ENCODE results near the gene PEX5L.

PEX5L gene

GRCh38 chr3:179955809-179956208, 80.9 kb downstream of the PEX5L start:
- peak overlapping the region in 9 of 11 experiments; percentile 1 to 68 (median 42); a peak in 13 of 22 replicates for H3K27ac ChIP-seq
- H3K9me3 ChIP-seq (replicated peaks in 1 of 11), result peaks cover 0 to 22% (median 7%) of the 10 kb centered on the region in 11 experiments; a peak in 13 of 22 replicates
- no peak overlapping the region; a peak in 1 of 22 replicates for H3K9ac ChIP-seq
- no peaks in the 10 kb centered on the region for H3K36me3 ChIP-seq
- TF ChIP-seq Cebpa-rat (IDR thresholded peaks at IDR 0.05), result no peak
- no peak overlapping the region for H3K4me3 ChIP-seq
- H3K4me2 ChIP-seq, result peak overlapping the region; percentile 56 to 90 (median 81); a peak in 21 of 22 replicates
- H3K4me1 ChIP-seq, result peaks cover 32 to 68% (median 61%) of the 10 kb centered on the region in 10 experiments
- no peaks in the 10 kb centered on the region for H4K20me1 ChIP-seq
- peaks cover 0 to 11% (median 0%) of the 10 kb centered on the region in 11 experiments; a peak in 5 of 22 replicates for H3K27me3 ChIP-seq

GRCh38 chr3:179955286-179955685, 81.5 kb downstream of the PEX5L start:
- H3K4me2 ChIP-seq, result peak overlapping the region in 8 of 11 experiments; percentile 44 to 87 (median 81); a peak in 13 of 22 replicates

GRCh38 chr3:179953993-179954870, 82.5 kb downstream of the PEX5L start:
- H3K9ac ChIP-seq, result no peak overlapping the region
- TF ChIP-seq Cebpa-rat (IDR thresholded peaks at IDR 0.05), result no peak
- no peaks in the 10 kb centered on the region for H4K20me1 ChIP-seq
- peaks cover 0 to 8% (median 0%) of the 10 kb centered on the region in 11 experiments; a peak in 5 of 22 replicates for H3K27me3 ChIP-seq
- peaks cover 0 to 22% (median 7%) of the 10 kb centered on the region in 11 experiments; a peak in 13 of 22 replicates for H3K9me3 ChIP-seq (replicated peaks in 1 of 11)
- H3K27ac ChIP-seq, result no peak overlapping the region
- H3K4me2 ChIP-seq, result peak overlapping the region in 8 of 11 experiments; percentile 4 to 87 (median 78); a peak in 11 of 22 replicates
- no peaks in the 10 kb centered on the region for H3K36me3 ChIP-seq
- H3K4me3 ChIP-seq, result no peak overlapping the region
- peaks cover 25 to 52% (median 46%) of the 10 kb centered on the region in 10 experiments for H3K4me1 ChIP-seq

More at GRCh38 chr3:179955286-179955685, 81.5 kb downstream of the PEX5L start:
- Histone ChIP-seq H3K4me1 (peaks cover 28 to 62% (median 55%) of the 10 kb centered on the region in 10 experiments), H3K9ac (no peak overlapping the region), H3K27ac (no peak overlapping the region), H3K36me3 (no peaks in the 10 kb centered on the region), H3K4me3 (no peak overlapping the region), H4K20me1 (no peaks in the 10 kb centered on the region), H3K9me3 (replicated peaks in 1 of 11) (peaks cover 0 to 22% (median 7%) of the 10 kb centered on the region in 11 experiments; a peak in 13 of 22 replicates), H3K27me3 (peaks cover 0 to 10% (median 0%) of the 10 kb centered on the region in 11 experiments; a peak in 5 of 22 replicates)
- TF ChIP-seq Cebpa-rat (IDR thresholded peaks at IDR 0.05), result no peak

- Histone ChIP-seq H3K4me3 (no peak overlapping the region), H4K20me1 (no peaks in the 10 kb centered on the region), H3K4me2 (no peak overlapping the region), H3K4me1 (peaks cover under 1 to 18% (median 13%) of the 10 kb centered on the region in 10 experiments; a peak in 18 of 20 replicates), H3K27ac (no peak overlapping the region), H3K27me3 (peaks cover 0 to 8% (median 0%) of the 10 kb centered on the region in 11 experiments; a peak in 3 of 22 replicates), H3K9ac (no peak overlapping the region), H3K36me3 (no peaks in the 10 kb centered on the region), H3K9me3 (replicated peaks in 1 of 11) (peaks cover 0 to 18% (median 7%) of the 10 kb centered on the region in 11 experiments; a peak in 13 of 22 replicates)
- TF ChIP-seq Cebpa-rat (IDR thresholded peaks at IDR 0.05), result no peak
These were observed 85.9 kb downstream of the PEX5L start for GRCh38 chr3:179950840-179951239.

- H3K9me3 ChIP-seq (replicated peaks in 1 of 11), result peaks cover 0 to 17% (median 7%) of the 10 kb centered on the region in 11 experiments; a peak in 13 of 22 replicates
- H4K20me1 ChIP-seq, result no peaks in the 10 kb centered on the region
- peaks cover 0 to 8% (median 5%) of the 10 kb centered on the region in 10 experiments; a peak in 11 of 20 replicates for H3K4me1 ChIP-seq
- no peak overlapping the region for H3K27ac ChIP-seq
- no peak overlapping the region for H3K4me3 ChIP-seq
- no peak for TF ChIP-seq Cebpa-rat (IDR thresholded peaks at IDR 0.05)
- H3K4me2 ChIP-seq, result no peak overlapping the region; a peak in 1 of 22 replicates
- no peaks in the 10 kb centered on the region for H3K36me3 ChIP-seq
- H3K9ac ChIP-seq, result no peak overlapping the region
- peaks cover 0 to 8% (median 0%) of the 10 kb centered on the region in 11 experiments; a peak in 2 of 22 replicates for H3K27me3 ChIP-seq
These were observed 86.9 kb downstream of the PEX5L start for GRCh38 chr3:179949869-179950268.

GRCh38 chr3:179949412-179949811, 87.3 kb downstream of the PEX5L start:
- peaks cover 0 to 6% (median 3%) of the 10 kb centered on the region in 10 experiments; a peak in 7 of 20 replicates for H3K4me1 ChIP-seq
- TF ChIP-seq Cebpa-rat (IDR thresholded peaks at IDR 0.05), result no peak

GRCh38 chr3:179948740-179949139, 88.0 kb downstream of the PEX5L start:
- H3K4me3 ChIP-seq, result no peak overlapping the region
- H3K36me3 ChIP-seq, result no peaks in the 10 kb centered on the region
- H3K9ac ChIP-seq, result no peak overlapping the region
- H3K27ac ChIP-seq, result no peak overlapping the region
- peaks cover 0 to 13% (median 6%) of the 10 kb centered on the region in 11 experiments; a peak in 12 of 22 replicates for H3K9me3 ChIP-seq (replicated peaks in 1 of 11)
- no peak overlapping the region for H3K4me2 ChIP-seq
- H3K27me3 ChIP-seq, result peaks cover 0 to 4% (median 0%) of the 10 kb centered on the region in 11 experiments; a peak in 2 of 22 replicates
- H3K4me1 ChIP-seq, result peaks cover 0 to 6% (median 0%) of the 10 kb centered on the region in 10 experiments; a peak in 3 of 20 replicates
- TF ChIP-seq Cebpa-rat (IDR thresholded peaks at IDR 0.05), result no peak
- no peaks in the 10 kb centered on the region for H4K20me1 ChIP-seq

More at GRCh38 chr3:179949412-179949811, 87.3 kb downstream of the PEX5L start:
- Histone ChIP-seq H3K27me3 (peaks cover 0 to 5% (median 0%) of the 10 kb centered on the region in 11 experiments; a peak in 2 of 22 replicates), H4K20me1 (no peaks in the 10 kb centered on the region), H3K9me3 (replicated peaks in 1 of 11) (peaks cover 0 to 17% (median 7%) of the 10 kb centered on the region in 11 experiments; a peak in 13 of 22 replicates), H3K36me3 (no peaks in the 10 kb centered on the region), H3K9ac (no peak overlapping the region), H3K4me2 (no peak overlapping the region; a peak in 1 of 22 replicates), H3K27ac (no peak overlapping the region), H3K4me3 (no peak overlapping the region)

- Histone ChIP-seq H3K4me3 (no peak overlapping the region), H3K27ac (no peak overlapping the region), H3K4me1 (peaks cover 0 to 11% (median 0%) of the 10 kb centered on the region in 10 experiments; a peak in 2 of 20 replicates), H3K27me3 (no peaks in the 10 kb centered on the region), H4K20me1 (no peaks in the 10 kb centered on the region), H3K36me3 (no peaks in the 10 kb centered on the region), H3K9me3 (replicated peaks in 1 of 11) (peaks cover 0 to 6% (median 0%) of the 10 kb centered on the region in 11 experiments; a peak in 4 of 22 replicates), H3K9ac (no peak overlapping the region), H3K4me2 (peak overlapping the region in 1 of 11 experiments; percentile 12; a peak in 1 of 22 replicates)
- no peak for TF ChIP-seq Cebpa-rat (IDR thresholded peaks at IDR 0.05)
These were observed 91.2 kb downstream of the PEX5L start for GRCh38 chr3:179945569-179945968.
